NCI-H2081 treated with DMSO at 0.1 percent for 48 hours (cell line): ENCODE results near the gene TIGD1.

Experiments
- DNase-seq: peaks from one replicate; lab custom pipeline; 2025; lab: John Stamatoyannopoulos, UW

The TIGD1 gene

DNA sequence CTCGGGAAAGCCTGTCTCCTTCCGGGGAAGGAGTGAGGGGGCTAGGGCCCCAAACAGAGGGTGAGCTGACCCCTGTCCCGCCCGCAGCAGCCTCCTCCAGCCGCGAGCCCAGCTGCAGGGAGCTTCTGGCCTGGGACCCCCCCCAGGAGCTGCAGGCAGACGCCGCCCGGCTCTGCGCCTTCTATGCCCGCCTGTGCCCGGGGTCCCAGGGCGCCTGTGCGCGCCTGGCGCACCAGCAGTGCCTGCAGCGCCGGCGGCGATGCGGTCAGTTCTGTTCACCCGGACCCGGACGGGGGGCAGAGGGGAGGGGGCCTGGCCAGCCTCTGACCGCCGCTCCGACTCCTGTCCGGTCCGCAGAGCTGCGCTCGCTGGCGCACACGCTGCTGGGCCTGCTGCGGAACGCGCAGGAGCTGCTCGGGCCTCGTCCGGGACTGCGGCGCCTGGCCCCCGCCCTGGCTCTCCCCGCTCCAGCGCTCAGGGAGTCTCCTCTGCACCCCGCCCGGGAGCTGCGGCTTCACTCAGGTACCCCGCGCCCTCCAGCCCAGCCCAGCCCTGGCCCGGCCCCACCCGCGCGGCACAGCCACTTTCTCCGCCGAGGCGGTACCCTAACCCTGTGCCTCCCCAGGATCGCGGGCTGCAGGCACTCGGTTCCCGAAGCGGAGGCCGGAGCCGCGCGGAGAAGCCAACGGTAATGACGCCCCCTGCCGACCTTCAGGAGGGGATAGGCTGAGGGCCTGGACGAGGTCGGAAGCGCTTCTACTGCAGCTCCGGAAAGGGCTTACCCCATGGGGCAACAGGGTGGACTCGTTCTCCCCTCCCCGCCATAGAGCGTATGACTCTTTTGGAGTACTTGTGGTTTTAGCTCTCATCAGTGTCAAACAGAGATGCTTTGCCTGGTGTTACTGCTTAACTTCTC lies 26.4 kb downstream of the TIGD1 start:
- no peak for DNase-seq

DNA sequence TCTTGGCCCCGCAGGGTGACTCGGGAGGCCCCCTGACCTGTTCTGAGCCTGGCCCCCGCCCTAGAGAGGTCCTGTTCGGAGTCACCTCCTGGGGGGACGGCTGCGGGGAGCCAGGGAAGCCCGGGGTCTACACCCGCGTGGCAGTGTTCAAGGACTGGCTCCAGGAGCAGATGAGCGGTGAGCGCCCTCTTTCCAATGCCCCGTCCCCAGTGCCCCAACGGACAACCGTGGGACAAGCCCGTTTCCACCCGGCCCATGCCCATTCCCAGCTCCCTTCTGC lies 27.0 kb downstream of the TIGD1 start:
- DNase-seq = no peak

DNA sequence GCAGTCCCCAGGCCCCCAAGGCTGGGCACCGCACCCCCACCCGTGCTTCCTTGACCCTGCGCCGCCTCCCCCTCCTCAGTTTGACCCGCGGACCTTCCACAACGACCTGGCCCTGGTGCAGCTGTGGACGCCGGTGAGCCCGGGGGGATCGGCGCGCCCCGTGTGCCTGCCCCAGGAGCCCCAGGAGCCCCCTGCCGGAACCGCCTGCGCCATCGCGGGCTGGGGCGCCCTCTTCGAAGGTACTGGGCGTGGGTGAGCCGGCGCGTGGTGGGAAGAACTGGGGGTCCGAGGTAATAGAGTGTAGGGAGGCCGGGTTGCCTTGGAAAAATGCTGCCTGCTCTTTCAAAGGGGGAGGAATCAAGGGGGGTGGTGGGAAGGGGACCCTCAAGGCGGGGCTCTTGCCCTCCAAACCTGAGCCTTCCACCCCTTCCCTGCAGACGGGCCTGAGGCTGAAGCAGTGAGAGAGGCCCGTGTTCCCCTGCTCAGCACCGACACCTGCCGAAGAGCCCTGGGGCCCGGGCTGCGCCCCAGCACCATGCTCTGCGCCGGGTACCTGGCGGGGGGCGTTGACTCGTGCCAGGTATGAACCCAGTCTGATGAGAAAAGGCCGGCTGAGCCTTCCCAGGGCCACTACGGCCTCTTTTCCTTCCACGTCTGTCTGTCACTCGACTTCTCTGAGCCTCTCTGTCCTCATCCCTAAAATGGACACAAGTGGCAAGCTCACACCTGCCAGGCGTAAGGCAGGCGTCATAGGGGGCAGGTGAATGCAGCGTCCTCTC lies 27.5 kb downstream of the TIGD1 start:
- DNase-seq = no peak

DNA sequence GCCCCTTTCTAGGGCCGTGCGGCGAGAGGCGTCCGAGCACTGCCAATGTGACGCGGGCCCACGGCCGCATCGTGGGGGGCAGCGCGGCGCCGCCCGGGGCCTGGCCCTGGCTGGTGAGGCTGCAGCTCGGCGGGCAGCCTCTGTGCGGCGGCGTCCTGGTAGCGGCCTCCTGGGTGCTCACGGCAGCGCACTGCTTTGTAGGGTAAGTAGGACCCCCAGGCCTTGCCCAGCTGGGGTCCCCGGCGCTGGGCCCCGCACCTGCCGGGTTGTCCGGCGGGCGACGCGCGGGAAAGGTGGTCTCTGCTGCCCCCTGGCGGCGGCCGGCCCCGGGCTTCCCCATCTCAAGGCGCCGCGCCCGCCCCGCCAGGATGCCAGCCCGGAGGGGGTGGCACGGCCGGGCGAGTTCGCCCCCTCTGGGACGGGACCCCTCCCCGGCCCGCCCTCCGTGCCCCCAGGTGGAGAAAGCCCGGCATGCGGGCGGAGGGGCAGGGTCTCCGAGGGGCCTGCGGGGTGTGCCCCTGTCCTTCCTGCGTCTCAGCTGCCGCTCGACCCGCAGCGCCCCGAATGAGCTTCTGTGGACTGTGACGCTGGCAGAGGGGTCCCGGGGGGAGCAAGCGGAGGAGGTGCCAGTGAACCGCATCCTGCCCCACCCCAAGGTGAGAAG lies 28.3 kb downstream of the TIGD1 start:
- no peak for DNase-seq

DNA sequence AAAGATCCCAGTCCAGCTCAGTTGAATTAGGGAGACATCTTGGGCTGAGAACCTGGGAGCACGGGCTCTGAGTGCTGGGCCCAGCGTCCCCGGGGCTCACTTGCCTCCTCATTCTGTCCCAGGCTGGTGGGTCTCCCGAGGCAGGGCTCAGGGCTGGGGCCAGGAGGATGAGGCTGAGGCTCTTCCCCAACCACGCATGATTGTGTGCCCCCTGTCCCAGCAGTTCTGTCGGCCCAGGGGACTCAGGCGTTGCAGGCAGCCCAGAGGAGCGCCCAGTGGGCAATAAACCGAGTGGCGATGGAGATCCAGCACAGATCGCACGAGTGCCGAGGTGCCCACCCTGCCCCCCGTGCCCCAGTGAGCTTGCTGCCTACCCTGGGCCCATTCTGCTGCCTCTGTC lies 29.3 kb downstream of the TIGD1 start:
- no peak for DNase-seq

DNA sequence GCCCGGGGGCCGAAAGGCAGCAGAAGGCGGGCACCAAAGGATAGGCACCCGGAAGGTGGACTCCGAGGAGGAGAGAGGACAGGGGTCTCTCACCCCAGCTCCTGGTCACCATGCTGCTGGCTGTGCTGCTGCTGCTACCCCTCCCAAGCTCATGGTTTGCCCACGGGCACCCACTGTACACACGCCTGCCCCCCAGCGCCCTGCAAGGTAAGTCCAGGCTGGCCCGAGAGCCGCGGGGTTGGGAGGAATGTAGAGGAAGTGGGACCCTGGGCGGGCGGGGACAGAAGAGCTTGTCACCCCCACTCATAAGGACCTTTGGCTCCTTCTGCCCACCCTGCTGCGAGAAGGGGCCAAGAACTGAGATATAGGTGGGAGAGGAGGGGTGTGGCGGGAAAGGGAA lies 29.9 kb downstream of the TIGD1 start:
- DNase-seq = no peak

DNA sequence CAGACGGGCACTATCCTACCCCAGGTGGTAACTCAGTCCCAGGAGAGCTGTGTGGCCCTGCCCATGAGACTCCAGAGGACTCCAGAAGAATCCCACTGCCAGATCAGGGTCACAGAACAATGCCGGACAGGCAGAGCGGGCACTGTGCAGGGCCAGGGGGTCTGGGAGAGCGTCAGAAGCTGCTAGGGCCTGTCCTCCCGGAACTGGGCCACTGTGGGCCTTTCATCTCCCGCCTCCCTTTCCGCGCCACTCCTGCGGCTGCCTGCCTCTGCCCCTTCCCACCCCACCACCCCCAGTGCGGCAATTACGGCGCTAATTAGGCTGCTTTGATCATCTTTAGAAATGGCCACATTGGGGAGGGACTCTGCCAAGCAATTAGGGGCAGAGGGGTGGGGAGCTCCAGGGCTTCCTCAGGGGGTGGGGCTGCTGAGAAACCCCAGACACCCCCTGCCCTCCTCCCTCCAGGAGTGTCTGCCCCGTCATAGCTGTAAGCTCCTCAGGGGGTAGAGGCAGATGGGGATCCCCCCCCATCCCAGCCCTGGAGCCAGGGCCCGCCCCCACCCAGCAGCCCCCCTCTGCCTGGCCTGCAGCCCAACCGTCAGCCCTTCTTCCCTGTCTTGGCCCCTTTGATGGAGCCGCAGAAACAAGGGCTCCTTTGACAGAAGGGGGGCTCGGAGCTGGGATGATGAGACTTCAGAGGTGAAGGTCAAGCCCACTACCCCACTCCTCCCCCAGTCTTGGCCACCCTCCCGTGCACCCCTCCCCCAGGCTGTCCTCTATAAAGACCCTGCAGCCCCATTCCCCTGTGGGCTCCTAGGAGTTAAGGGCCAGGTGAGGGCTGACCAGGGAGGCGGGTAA lies 30.5 kb downstream of the TIGD1 start, which contains the start of gene PRSS56:
Gene PRSS56 (plus strand): TSS at position 808 of the 858 bp plus-strand sequence. CDS start 211 bp downstream, outside the sequence.
- no peak for DNase-seq

DNA sequence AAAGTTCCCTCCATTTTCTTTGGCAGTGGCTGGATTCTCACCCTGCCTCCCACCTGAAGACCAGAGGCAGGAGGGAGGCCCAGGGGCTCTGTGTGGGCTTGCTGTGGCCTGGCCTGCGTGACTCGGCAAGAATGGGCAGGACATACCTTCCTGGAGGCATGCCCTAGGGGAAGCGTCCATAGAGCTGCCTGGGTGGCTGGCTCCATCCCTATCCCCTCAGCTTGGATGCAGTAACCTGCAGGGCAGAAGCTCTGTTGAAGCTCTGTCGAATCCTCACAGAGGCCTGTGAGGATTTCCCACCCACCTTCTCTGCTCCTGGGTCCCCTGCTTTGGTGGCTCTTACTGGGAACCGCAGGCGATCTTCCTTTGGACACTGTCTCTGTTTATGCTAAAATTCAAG lies 31.5 kb downstream of the TIGD1 start:
- no peak for DNase-seq

DNA sequence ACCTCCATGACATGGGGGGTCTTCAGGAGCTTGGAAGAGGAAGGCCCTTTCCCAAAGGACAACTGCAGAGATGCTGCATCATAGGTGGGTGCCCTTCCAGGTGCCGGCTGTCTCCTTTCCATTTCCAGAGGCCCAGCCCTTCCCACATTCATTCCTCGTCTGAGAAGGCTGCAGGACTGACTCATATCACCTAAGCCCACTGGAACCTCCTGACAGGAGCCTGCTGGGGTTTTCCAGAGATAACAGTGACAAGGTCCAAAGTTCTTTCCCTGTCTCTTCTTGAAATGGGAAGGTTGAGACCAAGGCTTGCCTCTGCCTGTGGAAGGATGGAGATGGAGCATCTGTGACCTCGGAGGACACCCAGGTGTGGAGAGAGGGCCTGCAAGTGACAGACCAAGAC lies 33.8 kb downstream of the TIGD1 start:
- no peak for DNase-seq

DNA sequence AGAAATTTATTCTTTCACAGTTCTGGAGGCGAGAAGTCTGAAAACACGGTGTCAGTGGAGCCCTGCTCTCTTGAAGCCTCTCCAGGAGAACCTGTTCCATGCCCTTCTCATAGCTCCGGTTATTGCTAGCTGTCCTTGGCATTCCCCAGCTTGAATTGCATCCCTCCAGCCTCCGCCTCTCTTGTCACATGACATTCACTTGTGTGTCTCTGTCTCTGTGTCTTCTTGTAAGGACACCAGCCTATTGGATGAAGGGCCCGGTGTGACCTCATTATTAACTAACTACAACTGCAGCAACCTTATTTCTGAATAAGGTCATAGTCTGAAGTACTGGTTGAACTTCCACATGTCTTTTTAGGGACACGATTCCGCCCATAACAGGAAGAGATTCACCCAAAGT lies 34.7 kb downstream of the TIGD1 start:
- DNase-seq = no peak

DNA sequence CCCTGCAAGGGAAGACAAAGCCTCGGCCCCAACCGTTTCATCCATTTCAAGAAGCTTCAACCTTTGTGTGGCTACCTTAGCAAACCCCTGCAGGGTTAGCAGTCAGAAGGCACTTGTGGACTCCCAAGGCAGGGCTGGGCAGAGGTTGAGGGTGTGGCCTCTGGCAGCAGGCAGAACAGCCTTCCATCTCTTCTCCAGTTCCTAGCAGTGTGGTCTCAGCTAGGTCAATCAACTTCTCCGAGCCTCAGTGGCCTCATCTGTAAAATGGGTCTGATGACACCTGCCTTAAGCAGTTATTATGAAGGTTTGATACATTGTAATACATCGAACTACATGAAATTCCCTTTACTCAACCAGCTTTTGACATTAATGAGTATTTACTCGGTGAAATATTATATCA lies 37.0 kb downstream of the TIGD1 start:
- no peak for DNase-seq

DNA sequence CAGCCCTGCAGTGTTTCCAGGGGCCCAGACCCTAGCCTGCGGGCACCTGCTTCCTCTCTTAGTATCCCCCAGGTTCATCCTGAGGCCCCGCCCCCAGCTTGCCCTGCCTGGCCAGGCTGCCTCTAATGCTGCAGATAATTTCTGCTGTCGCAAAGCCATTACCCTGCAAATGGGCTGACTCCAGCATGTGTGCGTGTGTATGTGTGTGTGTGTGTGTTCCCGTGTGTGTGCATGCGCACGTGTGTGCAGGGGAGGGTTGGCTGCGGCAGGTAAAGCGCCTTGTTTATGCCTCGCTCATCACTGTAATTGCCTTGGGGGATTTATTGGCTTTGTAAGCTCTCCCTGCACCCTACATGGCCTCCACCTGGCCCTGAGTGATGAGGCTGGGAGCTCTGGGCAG lies 37.8 kb downstream of the TIGD1 start:
- DNase-seq = no peak

DNA sequence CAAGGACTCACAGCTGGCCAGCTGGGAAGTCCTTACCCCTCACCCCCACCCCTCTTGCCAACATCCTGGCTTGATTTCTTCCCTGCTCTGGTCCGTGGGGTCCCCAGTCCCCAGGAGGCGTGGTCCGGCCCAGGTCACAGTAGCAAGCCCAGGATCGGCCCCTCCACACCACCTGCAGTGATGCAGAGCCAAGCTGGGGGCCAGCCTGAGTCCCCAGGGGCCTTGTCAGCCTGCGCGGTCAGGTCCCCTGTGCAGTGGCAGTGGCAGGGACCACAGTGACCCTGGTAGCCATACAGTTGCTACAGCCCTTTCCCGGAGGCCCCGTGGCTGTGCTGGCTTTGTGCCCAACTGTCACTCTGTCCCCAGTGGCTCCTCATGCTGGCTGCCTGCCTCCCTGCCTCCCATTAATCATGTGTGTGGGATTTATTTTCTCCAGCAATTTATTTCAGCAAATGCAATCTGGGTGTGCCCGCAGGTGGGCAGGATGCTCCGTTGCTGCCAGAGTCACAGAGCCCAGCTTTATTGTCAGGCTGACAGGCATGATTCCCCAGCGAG lies 38.9 kb downstream of the TIGD1 start:
- no peak for DNase-seq

DNA sequence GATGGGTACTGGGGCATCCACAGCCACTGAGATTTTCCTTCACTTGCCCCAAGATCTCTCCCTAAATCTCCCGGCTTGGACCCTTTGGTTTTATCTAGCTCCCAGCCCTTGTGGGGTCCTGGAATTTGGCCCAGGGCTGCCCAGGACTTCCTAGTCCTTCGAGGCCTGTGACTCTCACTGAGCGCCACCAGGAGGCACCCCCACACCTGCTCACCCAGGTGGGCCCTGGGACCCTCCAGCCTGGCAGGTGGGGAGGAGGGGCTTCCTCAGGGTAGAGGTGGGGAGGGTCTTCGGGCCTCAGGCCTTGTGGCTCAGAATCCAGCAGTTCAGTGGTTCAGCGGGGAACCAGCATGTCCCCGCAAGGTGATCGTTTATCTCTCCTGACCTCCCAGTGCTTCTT lies 42.1 kb downstream of the TIGD1 start:
- no peak for DNase-seq

DNA sequence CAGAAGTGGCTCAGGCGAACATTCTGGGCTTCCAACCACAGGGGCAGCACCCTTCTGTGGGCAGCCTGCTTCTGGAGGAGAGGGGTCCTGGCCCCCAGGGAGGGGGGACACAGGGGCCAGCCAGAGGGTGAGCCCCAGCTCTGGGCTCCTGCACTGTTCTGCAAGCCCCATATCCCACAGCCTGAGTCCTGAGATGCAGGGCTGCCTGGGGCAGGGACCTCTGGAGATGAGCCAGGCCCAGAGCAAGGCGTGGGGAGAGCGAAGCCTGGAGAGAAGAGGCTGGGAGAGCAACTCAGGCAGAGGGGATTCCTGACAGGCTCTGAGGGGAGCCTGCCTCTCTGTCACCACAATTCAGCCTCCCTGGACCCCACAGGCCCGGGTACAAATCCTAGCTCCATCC lies 43.6 kb downstream of the TIGD1 start:
- no peak for DNase-seq

DNA sequence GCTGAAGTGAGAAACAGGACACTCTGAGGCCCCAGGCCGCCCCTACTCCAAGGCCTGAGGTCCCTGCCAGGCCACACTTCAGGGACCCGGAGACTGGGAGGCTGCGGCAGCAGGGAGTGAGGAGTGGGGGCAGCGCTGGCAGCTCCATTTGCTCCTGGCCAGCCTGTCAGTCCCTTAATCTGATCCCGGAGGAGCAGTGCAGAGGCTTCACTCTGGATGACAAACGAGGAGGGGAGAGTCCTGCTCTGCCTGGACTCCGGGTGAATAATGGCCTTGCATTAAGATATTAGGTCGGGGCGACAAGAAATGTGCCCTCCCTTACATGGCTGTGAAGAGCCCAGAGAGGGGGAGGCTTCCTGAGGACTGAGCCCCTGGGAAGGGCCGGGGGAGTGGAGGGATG lies 44.5 kb downstream of the TIGD1 start:
- no peak for DNase-seq

DNA sequence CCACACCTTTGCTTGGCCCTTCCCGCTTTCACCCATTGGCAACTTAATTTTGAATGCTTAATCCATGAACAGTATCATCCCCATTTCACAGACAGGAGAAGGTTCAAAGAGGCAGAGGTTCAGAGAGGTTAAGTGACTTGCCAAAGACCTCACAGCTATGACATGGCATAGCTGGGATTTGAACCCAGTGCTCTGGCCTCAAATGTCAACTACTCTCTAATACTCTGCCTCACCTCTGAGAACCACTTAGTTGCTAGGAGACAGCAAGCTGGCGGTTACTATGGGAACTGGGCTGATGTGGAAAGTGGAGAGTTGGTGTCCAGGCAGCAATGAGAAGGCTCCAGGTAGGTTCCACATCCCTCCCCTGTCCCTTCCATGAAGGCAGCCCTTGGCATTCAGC lies 45.9 kb downstream of the TIGD1 start:
- no peak for DNase-seq

DNA sequence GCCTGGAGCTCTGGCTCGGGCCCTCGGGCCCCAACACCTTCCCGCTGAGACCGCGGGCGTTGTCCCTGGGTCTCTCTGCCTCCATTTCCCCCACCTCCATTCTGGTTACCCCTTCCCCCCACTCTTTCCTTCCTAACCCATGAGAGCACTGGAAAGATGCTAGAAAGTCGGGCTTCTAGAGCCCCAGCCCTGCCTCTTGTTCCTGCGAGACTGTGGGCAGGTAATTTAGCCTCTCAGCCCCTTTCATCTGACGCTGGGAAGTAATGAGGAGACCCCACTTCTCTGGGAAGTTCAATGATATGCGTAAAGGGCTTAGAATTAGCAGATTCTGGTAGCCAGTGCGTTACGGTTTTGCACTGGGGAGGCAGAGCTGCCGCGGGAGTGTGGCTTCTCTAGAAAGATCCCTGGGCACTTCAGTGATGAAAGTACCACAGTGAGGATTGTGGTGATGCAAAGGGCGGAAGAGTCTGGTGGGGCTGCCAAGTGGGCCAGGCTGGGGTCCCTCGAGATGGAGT lies 46.5 kb downstream of the TIGD1 start:
- no peak for DNase-seq

DNA sequence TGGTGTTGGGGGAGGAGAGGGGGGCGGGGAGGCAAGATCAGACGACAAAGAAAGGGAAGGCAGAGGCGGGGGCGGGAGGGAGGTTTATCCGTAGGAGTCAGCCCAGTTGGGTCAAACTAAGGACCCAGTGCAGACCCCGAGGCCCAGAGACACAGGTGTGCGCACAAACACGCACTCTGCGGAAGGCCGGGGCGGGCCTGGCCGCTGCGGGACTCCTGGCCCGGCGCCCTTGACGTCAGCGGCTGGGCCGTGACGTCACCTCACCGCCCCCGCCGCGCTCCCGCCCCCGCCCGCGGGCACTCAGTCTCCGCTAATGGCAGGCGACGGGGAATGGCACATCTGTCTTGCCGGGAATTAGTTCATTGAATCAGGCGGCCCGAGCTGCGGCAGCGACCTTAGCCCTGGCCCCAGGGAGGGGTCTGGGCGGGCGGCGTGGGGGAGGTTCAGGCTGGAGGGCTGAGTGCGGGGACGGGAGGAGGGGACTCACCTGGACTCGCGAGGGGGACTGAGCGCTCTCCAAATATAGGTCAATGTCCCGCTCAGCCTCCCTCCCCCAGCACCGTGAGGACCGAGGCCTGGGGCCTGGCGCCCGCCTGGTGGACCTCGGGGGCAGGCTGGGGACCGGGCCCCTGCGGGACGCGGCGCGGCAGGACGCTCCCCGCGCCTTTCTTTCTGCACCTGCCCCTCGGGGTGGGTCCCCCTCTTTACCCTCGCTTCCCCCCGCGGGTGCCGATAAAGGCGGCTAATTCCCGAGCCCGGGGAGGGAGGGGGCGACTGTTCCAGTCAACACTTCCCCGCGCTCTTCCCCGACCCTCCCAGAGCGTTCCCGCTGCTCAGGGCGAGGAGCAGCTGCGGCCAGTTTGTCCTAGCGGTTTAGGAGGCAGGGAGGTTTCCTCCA lies 47.2 kb downstream of the TIGD1 start:
- DNase-seq = no peak

DNA sequence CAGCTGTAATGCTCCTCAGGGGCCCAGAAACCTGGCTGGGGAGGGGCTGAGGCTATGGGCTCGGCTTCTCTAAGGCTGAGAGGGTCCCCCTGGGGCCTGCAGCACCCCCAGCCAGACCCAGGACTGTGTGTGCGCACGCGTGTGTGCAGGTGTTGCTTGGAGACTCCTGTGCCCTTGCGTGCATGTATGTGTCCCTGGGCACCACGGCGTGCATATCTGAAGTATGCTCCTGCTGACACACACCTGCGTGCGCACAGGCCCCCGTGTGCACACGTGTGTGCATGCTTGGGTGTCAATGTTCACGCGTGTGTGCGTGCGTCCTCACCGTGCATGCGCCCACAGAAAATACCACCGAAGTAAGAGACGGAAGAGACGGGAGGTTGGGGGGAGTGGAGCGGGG lies 47.8 kb downstream of the TIGD1 start:
- no peak for DNase-seq
